Measurements from ENCODE around the gene DLGAP1. TPM values are rescaled to one million over a fixed set of nuclear protein-coding genes. Genes with fewer than 3 reads are reported as not detected.

DLGAP1 gene
- total and polyA plus RNA-seq, 2 experiments from 2014 or later = 17.0 to 48.5 TPM

- no peak for TF ChIP-seq EZH2phosphoT487 (IDR thresholded peaks at IDR 0.05; ENCODE audit: unreplicated experiment)
- TF ChIP-seq ZNF331 (CRISPR knock-in tag; IDR thresholded peaks at IDR 0.05; ENCODE audit: low read depth) = no peak
- no peak for TF ChIP-seq ZNF114 (CRISPR knock-in tag; IDR thresholded peaks at IDR 0.05)
- no peak for TF ChIP-seq ETS1 (IDR thresholded peaks at IDR 0.05)
- no peak for TF ChIP-seq CREB1 (CRISPR knock-in tag; IDR thresholded peaks at IDR 0.05; ENCODE audit: low read depth)
- TF ChIP-seq REST (IDR thresholded peaks at IDR 0.05; ENCODE audit: unreplicated experiment) = no peak
Measured at GRCh38 chr18:3693410-3693809, 761.7 kb downstream of the DLGAP1 start (continued).

DNA sequence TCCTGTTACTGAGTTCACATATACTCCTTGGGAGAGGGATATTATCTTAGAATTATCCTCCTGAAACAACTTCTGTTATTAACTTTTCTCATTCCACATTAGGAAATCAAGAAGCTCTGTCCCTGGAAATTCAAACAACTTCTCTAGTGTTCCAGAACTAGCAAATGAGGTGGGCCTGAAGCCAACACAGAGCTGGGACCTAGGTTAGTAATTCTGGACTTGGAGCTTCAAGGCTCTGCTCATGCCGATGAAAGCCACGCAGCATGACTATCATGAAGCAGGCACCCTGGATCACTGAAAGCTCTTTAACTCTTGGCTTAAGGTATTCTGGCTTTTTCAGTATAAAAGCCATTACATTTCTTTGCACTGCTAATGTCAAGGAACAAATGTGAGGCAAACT, 762.4 kb downstream of the DLGAP1 start:
- H3F3A ChIP-seq (replicated peaks; ENCODE audit: low read depth) = no peaks in the 10 kb centered on the region
- no peak overlapping the region for H2AFZ ChIP-seq
- no peak overlapping the region for H3K4me3 ChIP-seq
- no peaks in the 10 kb centered on the region for H3K36me3 ChIP-seq (ENCODE audit: insufficient read depth)
- DNase-seq (ENCODE audit: low spot score) (no peak), ATAC-seq (no peak)
- Mint-ChIP-seq H3K4me1 (peaks cover 16% of the 10 kb centered on the region), H3K36me3 (ENCODE audit: low read depth) (peaks cover 9% of the 10 kb centered on the region; the same call in 2 of the 3 replicates), H3K9me3 (peaks cover 9% of the 10 kb centered on the region; the same call in 2 of the 3 replicates), H3K27ac (no peak overlapping the region), H3K4me3 (no peak overlapping the region), H3K27me3 (ENCODE audit: insufficient read depth, low read depth, poor library complexity) (no peaks in the 10 kb centered on the region)
- H3K27ac ChIP-seq (ENCODE audit: low read depth) = no peak overlapping the region
- no peaks in the 10 kb centered on the region for H3K9me2 ChIP-seq (ENCODE audit: insufficient read depth)
- no peaks in the 10 kb centered on the region for H4K20me1 ChIP-seq (replicated peaks; ENCODE audit: insufficient read depth)
- H3K27me3 ChIP-seq (ENCODE audit: insufficient read depth) = no peaks in the 10 kb centered on the region
- no peaks in the 10 kb centered on the region for H3K79me2 ChIP-seq (replicated peaks; ENCODE audit: insufficient read depth)
- H3K4me2 ChIP-seq = no peak overlapping the region
- TF ChIP-seq ZNF331 (CRISPR knock-in tag; IDR thresholded peaks at IDR 0.05; ENCODE audit: low read depth) (no peak), NANOG (IDR thresholded peaks at IDR 0.05; ENCODE audit: borderline replicate concordance) (no peak), STAT1 (IDR thresholded peaks at IDR 0.05; ENCODE audit: unreplicated experiment) (no peak), CREB1 (CRISPR knock-in tag; IDR thresholded peaks at IDR 0.05; ENCODE audit: low read depth) (no peak), POLR2AphosphoS5 (IDR thresholded peaks at IDR 0.05; ENCODE audit: low read depth) (no peak), ZNF114 (CRISPR knock-in tag; IDR thresholded peaks at IDR 0.05) (no peak), EZH2 (IDR thresholded peaks at IDR 0.05; ENCODE audit: low read depth, unreplicated experiment) (no peak), JUNB (IDR thresholded peaks at IDR 0.05; ENCODE audit: unreplicated experiment) (no peak), CTCF (conservative IDR thresholded peaks at IDR 0.05; ENCODE audit: low read depth in 2 of 2) (no peak), EZH2phosphoT487 (IDR thresholded peaks at IDR 0.05; ENCODE audit: unreplicated experiment) (no peak)
- TF ChIP-seq, protein P1, sequence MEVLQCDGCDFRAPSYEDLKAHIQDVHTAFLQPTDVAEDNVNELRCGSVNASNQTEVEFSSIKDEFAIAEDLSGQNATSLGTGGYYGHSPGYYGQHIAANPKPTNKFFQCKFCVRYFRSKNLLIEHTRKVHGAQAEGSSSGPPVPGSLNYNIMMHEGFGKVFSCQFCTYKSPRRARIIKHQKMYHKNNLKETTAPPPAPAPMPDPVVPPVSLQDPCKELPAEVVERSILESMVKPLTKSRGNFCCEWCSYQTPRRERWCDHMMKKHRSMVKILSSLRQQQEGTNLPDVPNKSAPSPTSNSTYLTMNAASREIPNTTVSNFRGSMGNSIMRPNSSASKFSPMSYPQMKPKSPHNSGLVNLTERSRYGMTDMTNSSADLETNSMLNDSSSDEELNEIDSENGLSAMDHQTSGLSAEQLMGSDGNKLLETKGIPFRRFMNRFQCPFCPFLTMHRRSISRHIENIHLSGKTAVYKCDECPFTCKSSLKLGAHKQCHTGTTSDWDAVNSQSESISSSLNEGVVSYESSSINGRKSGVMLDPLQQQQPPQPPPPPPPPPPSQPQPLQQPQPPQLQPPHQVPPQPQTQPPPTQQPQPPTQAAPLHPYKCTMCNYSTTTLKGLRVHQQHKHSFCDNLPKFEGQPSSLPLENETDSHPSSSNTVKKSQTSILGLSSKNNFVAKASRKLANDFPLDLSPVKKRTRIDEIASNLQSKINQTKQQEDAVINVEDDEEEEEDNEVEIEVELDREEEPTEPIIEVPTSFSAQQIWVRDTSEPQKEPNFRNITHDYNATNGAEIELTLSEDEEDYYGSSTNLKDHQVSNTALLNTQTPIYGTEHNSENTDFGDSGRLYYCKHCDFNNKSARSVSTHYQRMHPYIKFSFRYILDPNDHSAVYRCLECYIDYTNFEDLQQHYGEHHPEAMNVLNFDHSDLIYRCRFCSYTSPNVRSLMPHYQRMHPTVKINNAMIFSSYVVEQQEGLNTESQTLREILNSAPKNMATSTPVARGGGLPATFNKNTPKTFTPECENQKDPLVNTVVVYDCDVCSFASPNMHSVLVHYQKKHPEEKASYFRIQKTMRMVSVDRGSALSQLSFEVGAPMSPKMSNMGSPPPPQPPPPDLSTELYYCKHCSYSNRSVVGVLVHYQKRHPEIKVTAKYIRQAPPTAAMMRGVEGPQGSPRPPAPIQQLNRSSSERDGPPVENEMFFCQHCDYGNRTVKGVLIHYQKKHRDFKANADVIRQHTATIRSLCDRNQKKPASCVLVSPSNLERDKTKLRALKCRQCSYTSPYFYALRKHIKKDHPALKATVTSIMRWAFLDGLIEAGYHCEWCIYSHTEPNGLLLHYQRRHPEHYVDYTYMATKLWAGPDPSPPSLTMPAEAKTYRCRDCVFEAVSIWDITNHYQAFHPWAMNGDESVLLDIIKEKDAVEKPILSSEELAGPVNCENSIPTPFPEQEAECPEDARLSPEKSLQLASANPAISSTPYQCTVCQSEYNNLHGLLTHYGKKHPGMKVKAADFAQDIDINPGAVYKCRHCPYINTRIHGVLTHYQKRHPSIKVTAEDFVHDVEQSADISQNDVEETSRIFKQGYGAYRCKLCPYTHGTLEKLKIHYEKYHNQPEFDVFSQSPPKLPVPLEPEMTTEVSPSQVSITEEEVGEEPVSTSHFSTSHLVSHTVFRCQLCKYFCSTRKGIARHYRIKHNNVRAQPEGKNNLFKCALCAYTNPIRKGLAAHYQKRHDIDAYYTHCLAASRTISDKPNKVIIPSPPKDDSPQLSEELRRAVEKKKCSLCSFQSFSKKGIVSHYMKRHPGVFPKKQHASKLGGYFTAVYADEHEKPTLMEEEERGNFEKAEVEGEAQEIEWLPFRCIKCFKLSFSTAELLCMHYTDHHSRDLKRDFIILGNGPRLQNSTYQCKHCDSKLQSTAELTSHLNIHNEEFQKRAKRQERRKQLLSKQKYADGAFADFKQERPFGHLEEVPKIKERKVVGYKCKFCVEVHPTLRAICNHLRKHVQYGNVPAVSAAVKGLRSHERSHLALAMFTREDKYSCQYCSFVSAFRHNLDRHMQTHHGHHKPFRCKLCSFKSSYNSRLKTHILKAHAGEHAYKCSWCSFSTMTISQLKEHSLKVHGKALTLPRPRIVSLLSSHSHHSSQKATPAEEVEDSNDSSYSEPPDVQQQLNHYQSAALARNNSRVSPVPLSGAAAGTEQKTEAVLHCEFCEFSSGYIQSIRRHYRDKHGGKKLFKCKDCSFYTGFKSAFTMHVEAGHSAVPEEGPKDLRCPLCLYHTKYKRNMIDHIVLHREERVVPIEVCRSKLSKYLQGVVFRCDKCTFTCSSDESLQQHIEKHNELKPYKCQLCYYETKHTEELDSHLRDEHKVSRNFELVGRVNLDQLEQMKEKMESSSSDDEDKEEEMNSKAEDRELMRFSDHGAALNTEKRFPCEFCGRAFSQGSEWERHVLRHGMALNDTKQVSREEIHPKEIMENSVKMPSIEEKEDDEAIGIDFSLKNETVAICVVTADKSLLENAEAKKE (CRISPR knock-in tag; IDR thresholded peaks at IDR 0.05) = no peak
- H3K4me1 ChIP-seq (ENCODE audit: insufficient read depth) = peaks cover 9% of the 10 kb centered on the region

All from GM23338 (cell line).